Panc1 (cell line): Measurements from ENCODE around the gene ABTB2. TPM values are rescaled to one million over a fixed set of nuclear protein-coding genes. Genes with fewer than 3 reads are reported as not detected.

Experiments used
- ATAC-seq: fragments of 200-7000 bp; cut with Tn5 transposase; 2 replicates; pipeline ENCODE4 v1.9.1; 2020; ENCODE audit warnings: mild to moderate bottlenecking, moderate library complexity
- BruUV-seq: library from RNA; stranded (reverse); fragments of 400-500 nt; replicated peaks from 2 replicates; lab custom pipeline; 2021; lab: Mats Ljungman, UMichigan
- CTCF ChIA-PET: fragments of 300-600 bp; sonication (Branson Sonifier 250); formaldehyde crosslinking; loops from one replicate; lab custom pipeline; 2022; ENCODE audit warnings: antibody characterized with exemption; lab: Charles Lee
- POLR2A ChIA-PET: fragments of 300-600 bp; sonication (Branson Sonifier 250); formaldehyde crosslinking; loops from one replicate; lab custom pipeline; 2022; ENCODE audit warnings: antibody characterized with exemption; lab: Charles Lee
- DNase-seq: peaks from one replicate; pipeline ENCODE4 v3.0.0-alpha.2; 2010; ENCODE audit warnings: low read depth, low spot score
- H3K27ac ChIP-seq: 2 replicates; pipeline ENCODE4 v1.5.1; 2011; ENCODE audit warnings: mild to moderate bottlenecking, low read length, inconsistent platforms
- H3K27me3 ChIP-seq: fragments of 200-500 bp; sonication (Bioruptor generic); 2 replicates; pipeline ENCODE4 v1.6.0; 2014; ENCODE audit warnings: low read length, inconsistent platforms; ENCODE audit not compliant: control insufficient read depth, insufficient read depth
- H3K36me3 ChIP-seq: fragments of 200-500 bp; sonication (Bioruptor generic); 2 replicates; pipeline ENCODE4 v1.5.1; 2014; ENCODE audit warnings: inconsistent platforms, mild to moderate bottlenecking, low read length, moderate library complexity; ENCODE audit not compliant: control insufficient read depth, insufficient read depth
- H3K4me1 ChIP-seq: 2 replicates; pipeline ENCODE4 v1.5.1; 2011; ENCODE audit warnings: inconsistent platforms, mild to moderate bottlenecking, low read length, moderate library complexity; ENCODE audit not compliant: control insufficient read depth, insufficient read depth
- H3K4me3 ChIP-seq, 2 experiments: 2 replicates each; pipeline ENCODE4 v1.5.1; 2011 to 2012; ENCODE audit warnings: low read depth in 2 of 2, low read length in 2 of 2, mild to moderate bottlenecking in 2 of 2, inconsistent platforms in 1 of 2, moderate library complexity in 1 of 2
- H3K9me3 ChIP-seq: fragments of 200-500 bp; sonication (Bioruptor generic); 2 replicates; pipeline ENCODE4 v1.5.1; 2014; ENCODE audit warnings: low read depth, mild to moderate bottlenecking, inconsistent platforms, low read length, moderate library complexity; ENCODE audit not compliant: control insufficient read depth, insufficient read depth
- POLR2AphosphoS5 ChIP-seq: IDR thresholded peaks from 2 replicates; pipeline ENCODE4 v1.6.1; 2012; ENCODE audit warnings: mild to moderate bottlenecking, low read depth, low read length, moderate library complexity
- REST ChIP-seq, 2 experiments: IDR thresholded peaks; 2 replicates each; pipeline ENCODE4 v1.6.1; 2011 to 2012; ENCODE audit warnings: low read depth in 2 of 2, control low read depth in 1 of 2, low read length in 1 of 2, mild to moderate bottlenecking in 1 of 2, moderate library complexity in 1 of 2; ENCODE audit not compliant: insufficient read depth in 1 of 2
- SIN3A ChIP-seq: IDR thresholded peaks from 2 replicates; pipeline ENCODE4 v1.6.1; 2012; ENCODE audit warnings: low read depth, mild to moderate bottlenecking, low read length, moderate library complexity, borderline replicate concordance; ENCODE audit not compliant: insufficient read depth
- TCF7L2 ChIP-seq: IDR thresholded peaks from 2 replicates; pipeline ENCODE4 v1.6.1; 2011; ENCODE audit warnings: mild to moderate bottlenecking, low read depth, low read length, inconsistent platforms
- in situ Hi-C: cut with HindIII; loops from 2 replicates; pipeline ENCODE4 v1.10.0; 2016; ENCODE audit warnings: low sequenced_read_pairs, low pct_unique_long_range_greater_than_20kb
- intact Hi-C: fragments of 100-400 bp; cut with micrococcal nuclease; formaldehyde crosslinking; loops from one replicate; pipeline ENCODE4 v1.10.0; 2022; ENCODE audit not compliant: unreplicated experiment
- total RNA-seq: library from RNA; stranded (reverse); gene quantifications from one replicate; pipeline ENCODE4 v1.2.1, GENCODE V29; 2021; ENCODE audit not compliant: unreplicated experiment
- TF ChIP-seq, protein P1 (sequence below): fragments of 450-650 bp; IDR thresholded peaks from 2 replicates; pipeline ENCODE4 v1.5.1; 2017; ENCODE audit warnings: mild to moderate bottlenecking

Gene ABTB2
- total RNA-seq, 1 experiment from 2014 or later, result 22.7 TPM

DNA sequence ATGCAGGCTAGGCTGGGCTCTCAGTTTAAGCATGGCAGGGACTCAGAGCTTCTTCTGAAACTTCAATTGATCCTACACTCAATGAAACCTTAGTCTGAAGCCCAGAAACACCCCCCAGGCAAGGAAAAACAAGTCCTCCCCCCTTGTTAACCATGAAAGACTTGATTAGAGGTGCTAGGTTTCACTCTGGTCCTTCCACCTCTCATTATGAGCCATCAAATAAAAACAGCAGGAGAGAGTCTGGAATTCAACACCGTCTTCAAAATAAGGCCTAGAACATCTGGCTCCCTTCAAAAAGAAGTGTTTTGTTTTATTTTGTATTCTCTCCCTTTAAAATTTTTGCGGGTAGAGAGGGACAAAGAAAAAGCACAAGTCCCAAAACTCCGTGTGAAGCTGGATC, 156.7 kb downstream of the ABTB2 start:
- intact Hi-C loops, result no loop called here
- Histone ChIP-seq H3K36me3 (no peaks in the 10 kb centered on the region), H3K4me3 (no peak overlapping the region), H3K27ac (no peak overlapping the region; the same call in 1 of the 2 replicates), H3K27me3 (no peaks in the 10 kb centered on the region), H3K4me1 (peaks cover 31% of the 10 kb centered on the region), H3K9me3 (no peaks in the 10 kb centered on the region)
- no peak for ATAC-seq
- POLR2A ChIA-PET, result interaction anchor here (0.5 kb wide), 1 partner anchor 152 kb away, joined by 3 read pairs; no protein-coding TSS in a partner anchor
- DNase-seq, result no peak
- BruUV-seq, result no TSS peak
- in situ Hi-C loops, result no loop called here
- CTCF ChIA-PET, result no interaction called here
- no peak for TF ChIP-seq TCF7L2

DNA sequence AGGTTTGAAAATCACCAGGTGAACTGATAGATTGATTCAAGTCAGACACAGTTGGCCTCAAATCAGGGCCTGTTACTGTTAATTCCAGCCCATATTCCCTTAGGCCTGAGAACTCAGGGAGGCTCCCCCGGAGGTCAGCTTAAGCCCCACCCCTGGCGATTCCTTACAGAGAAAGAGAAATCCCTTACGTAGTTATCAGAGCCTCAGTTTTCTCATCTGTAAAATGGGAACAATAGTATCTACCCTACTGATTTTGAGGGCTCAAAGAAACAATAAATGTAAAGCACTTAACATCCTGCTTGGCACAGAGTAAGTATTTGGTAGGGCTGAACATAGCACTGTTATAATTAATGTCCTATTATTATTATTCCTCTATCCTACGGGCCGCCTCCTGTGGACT, 158.3 kb downstream of the ABTB2 start:
- ChIA-PET CTCF (no interaction called here), POLR2A (no interaction called here)
- BruUV-seq, result no TSS peak
- Histone ChIP-seq H3K4me3 (no peak overlapping the region), H3K9me3 (no peaks in the 10 kb centered on the region), H3K27me3 (no peaks in the 10 kb centered on the region), H3K36me3 (no peaks in the 10 kb centered on the region), H3K4me1 (peaks cover 16% of the 10 kb centered on the region), H3K27ac (no peak overlapping the region)
- intact Hi-C loops (no loop called here), in situ Hi-C loops (no loop called here)
- ATAC-seq (no peak), DNase-seq (no peak)
- TF ChIP-seq, protein P1, sequence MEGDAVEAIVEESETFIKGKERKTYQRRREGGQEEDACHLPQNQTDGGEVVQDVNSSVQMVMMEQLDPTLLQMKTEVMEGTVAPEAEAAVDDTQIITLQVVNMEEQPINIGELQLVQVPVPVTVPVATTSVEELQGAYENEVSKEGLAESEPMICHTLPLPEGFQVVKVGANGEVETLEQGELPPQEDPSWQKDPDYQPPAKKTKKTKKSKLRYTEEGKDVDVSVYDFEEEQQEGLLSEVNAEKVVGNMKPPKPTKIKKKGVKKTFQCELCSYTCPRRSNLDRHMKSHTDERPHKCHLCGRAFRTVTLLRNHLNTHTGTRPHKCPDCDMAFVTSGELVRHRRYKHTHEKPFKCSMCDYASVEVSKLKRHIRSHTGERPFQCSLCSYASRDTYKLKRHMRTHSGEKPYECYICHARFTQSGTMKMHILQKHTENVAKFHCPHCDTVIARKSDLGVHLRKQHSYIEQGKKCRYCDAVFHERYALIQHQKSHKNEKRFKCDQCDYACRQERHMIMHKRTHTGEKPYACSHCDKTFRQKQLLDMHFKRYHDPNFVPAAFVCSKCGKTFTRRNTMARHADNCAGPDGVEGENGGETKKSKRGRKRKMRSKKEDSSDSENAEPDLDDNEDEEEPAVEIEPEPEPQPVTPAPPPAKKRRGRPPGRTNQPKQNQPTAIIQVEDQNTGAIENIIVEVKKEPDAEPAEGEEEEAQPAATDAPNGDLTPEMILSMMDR, result no peak
- TF ChIP-seq TCF7L2, result no peak
- no peak for TF ChIP-seq SIN3A
- no peak for TF ChIP-seq REST (IDR thresholded peaks at IDR 0.05; ENCODE audit: insufficient read depth in 1 of 2, low read depth in 2 of 2, low read length in 1 of 2)
- TF ChIP-seq POLR2AphosphoS5, result no peak

DNA sequence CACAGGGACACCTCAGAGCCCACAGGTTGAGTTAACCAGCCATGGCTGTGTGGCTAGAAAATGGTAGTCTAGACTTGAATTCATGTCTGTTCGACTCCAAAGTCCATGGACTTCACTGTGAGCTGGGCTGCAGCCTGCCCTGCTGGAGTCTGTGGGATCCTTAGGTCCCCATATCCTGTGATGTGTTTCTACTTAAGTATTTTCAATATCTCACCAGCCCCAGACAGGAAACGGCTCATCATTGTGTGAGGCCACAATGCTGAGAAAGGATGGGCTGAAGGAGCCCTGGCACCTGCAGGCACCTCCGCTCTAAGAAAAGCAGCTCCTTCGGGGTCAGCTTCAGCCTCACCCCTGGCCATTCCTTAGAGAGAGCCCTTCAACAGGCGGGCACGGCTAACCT, 159.3 kb downstream of the ABTB2 start:
- no peaks in the 10 kb centered on the region for H3K9me3 ChIP-seq

More for the DNA sequence above, 159.3 kb downstream of the ABTB2 start:
- DNase-seq (no peak), ATAC-seq (no peak)
- ChIA-PET POLR2A (no interaction called here), CTCF (no interaction called here)
- BruUV-seq, result no TSS peak
- no peaks in the 10 kb centered on the region for H3K36me3 ChIP-seq
- no peak overlapping the region for H3K27ac ChIP-seq
- no peak overlapping the region for H3K4me3 ChIP-seq
- no peak for TF ChIP-seq POLR2AphosphoS5
- no peak for TF ChIP-seq TCF7L2
- TF ChIP-seq, protein P1, result no peak
- TF ChIP-seq SIN3A, result no peak
- no peak for TF ChIP-seq REST (IDR thresholded peaks at IDR 0.05; ENCODE audit: insufficient read depth in 1 of 2, low read depth in 2 of 2, low read length in 1 of 2)
- peaks cover 10% of the 10 kb centered on the region for H3K4me1 ChIP-seq
- in situ Hi-C loops (no loop called here), intact Hi-C loops (no loop called here)
- no peaks in the 10 kb centered on the region for H3K27me3 ChIP-seq
